NCI-H2081 treated with DMSO at 0.1 percent for 48 hours (cell line): ENCODE data around the gene NPDC1.

ENCODE experiments used
- DNase-seq: peaks from one replicate; lab custom pipeline; 2025; lab: John Stamatoyannopoulos, UW

Gene NPDC1

GRCh38 chr9:137046088-137046787 is at the start of gene NPDC1:
NPDC1 (minus strand) TSS chr9:137046177; CDS start chr9:137045989, 188 bp downstream.
- DNase-seq: peak; percentile 54

DNA sequence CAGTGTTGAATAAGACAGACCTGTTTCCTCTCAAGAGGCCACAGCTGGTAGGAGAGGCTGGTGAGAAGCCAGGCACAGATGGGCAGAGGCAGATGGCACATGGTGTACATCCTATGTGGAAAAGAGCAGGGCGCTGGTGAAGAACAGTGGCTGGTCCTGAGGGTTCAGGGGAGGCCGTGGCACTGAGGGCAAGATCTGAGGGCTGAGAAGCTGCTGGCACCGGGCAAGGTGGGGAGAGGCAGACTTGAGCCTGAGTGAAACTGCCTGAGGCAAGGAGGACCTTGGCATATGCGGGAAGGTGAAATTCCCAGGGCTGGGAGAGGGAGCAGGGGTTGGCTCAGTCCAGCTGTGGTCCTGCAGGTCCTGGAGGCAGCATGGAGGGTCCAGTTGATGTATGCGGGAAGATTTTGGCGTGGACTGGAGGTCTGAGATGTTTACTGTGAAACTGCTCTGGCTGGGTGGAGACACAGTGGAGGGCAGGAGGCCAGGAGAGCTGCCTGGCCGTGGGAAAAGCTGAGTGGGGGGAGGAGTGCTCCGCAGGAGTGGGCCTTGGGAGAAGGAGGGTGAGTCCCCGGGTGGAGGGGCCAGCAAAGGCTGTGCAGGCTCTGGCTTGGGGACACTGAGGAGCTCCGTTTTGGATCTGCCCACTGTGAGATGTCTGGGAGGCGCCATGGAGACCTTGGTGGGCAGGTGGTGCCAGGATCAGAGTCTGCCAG is 43.4 kb upstream of the NPDC1 start:
- no peak for DNase-seq

GRCh38 chr9:137088121-137088520 is 42.1 kb upstream of the NPDC1 start:
- no peak for DNase-seq

- DNase-seq: no peak
Measured at GRCh38 chr9:137087409-137087925, 41.5 kb upstream of the NPDC1 start.

DNA sequence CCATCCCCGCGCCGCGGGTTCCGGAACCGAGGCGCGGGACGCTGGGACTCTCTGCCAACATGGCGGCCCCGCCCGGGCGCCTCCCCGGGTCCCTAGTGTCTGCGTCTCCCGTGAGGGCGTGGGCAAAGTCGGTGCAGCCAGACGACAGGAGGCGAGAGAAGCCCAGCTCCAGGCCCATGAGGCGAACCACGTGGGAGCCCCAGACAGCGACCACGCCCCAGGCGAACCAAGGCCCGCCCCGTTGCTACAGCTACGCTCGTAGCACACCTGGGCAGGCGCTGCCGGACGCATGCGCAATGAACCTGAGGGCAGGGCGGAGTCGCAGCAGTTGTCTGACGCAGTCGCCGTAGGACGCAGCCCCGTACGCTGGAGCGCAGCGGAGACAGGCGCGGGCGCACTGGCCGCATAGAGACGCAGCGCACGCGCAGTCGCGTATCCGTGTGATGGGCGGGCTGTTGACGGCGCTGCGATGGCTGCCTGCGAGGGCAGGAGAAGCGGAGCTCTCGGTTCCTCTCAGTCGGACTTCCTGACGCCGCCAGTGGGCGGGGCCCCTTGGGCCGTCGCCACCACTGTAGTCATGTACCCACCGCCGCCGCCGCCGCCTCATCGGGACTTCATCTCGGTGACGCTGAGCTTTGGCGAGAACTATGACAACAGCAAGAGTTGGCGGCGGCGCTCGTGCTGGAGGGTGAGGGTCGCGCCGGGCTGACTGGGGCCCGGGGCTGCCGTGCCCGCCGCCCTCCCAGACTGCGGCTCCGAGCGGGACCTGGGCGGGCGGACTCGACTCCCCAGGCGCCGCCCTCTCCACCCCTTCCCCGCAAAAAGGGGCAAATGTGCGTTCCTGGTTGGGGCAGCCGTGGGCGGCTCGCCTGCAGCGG is 40.8 kb upstream of the NPDC1 start, which contains the start of gene MAN1B1:
TSS of gene MAN1B1 (plus strand) at position 455 of the 878 bp plus-strand sequence. CDS start at position 470, 15 bp downstream.
- peak; percentile 94 for DNase-seq

DNA sequence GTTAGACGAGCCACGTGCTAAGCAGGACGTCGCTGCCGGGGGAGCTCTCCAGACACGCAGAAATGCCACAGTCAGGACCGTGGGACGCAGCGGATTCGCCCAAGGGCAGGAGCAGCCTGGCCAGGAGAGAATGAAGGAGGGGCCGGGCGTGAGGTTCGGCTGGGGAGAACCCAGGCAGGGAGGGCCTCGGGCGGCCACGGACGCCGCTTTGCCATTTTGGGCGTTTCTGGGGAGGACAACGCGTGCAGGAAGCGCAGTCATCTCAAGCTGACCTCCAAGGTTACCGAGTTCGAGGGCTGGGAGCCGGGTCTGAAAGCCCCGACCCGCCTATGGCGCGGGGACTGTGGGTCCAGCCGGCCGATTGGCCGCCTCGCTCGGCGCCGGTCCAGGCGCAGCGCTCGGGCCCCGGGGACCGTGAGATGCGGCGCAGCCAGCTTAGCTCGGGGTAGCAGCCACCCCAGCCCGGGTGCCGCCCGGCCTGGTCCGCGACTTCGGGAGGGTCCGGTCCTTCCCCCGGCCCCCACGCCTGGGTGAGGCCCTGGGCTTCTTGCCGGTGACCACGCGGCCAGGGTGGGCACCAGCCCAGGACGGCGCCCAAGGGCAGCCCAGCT is 40.0 kb upstream of the NPDC1 start:
- DNase-seq: no peak

DNA sequence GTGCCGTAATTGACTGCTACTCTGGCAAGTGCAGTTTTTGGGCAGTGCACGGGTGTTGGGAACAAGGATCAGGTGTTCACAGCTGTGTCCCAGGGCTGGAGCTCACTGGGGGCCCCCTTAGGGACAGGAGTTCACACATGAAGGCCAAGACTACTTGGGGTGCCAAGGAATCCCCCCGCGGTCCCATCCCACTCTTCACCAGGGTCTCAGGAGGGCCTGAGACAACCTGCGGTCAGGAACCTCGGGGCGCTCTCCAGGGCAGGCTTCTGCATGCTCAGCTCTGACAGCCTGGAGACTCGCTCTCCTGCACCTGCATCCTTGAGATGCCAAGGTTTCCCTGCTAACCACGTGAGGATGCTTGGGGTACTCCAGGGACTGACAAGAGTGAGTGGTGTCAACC is 38.5 kb upstream of the NPDC1 start:
- no peak for DNase-seq

DNA sequence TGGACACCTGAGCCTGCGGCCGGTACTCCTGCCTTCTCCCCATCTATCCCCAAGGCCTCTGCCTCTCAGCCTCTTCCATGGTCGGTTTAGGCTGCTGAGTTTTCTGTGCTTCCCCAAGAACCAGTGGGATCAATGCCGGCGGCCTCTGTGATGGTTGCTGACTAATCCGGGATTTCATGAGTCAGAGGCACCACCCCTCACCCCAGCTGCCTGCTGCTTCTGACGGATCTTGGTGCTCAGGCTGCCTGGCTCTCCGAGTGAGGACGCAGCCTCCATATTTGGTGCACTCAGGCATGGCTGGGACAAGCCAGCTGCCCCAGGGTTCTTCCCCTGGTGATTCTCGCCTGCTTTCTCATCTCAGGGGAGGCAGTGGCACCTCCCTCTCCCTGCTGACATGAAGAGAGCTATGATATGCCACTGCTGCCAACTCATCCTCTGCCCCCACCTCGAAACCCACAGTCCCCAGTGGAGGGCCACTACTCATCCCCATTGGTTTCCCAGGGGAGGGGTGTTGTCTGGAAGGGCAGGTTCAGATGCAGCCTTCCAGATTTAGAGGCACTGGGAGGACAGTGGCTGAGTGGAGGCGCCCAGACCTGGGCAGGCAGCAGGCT is 37.5 kb upstream of the NPDC1 start:
- DNase-seq: no peak

GRCh38 chr9:137082925-137083290 is 36.9 kb upstream of the NPDC1 start:
- no peak for DNase-seq

DNA sequence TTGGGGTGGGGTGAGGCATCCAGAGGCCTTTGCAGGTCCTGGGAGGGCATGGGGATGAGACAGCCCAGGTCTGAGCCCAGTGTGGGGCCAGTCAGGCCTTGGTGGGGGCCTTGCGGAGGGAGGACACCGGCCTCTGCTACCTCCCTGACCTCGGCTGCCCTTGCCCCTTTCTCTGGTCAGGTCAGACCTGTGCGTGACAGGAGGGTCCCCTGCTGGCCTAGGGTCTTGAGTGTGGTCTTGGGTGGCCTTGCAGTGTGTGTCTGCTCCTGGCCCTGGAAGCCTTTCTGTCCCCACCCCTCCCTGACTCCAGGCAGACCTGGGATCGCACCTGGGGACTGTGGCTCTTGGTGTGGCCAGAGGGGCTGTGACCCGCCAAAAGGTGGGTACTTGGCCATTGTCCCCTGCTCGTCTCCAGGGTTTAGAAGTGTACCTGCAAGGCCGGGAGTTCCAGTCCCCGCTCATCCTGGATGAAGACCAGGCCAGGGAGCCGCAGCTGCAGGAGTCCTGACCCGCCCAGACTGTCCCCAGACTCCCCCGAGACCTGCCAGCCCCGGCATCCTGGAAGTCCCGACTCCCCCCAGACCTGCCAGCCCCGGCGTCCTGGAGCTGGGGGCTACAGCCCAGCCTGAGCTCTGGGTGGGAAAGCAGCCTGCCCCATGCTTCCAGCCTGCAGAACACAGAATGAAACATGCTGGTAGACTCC is 36.4 kb upstream of the NPDC1 start:
- DNase-seq: no peak

GRCh38 chr9:137080260-137081122 is 34.5 kb upstream of the NPDC1 start:
- DNase-seq: no peak

DNA sequence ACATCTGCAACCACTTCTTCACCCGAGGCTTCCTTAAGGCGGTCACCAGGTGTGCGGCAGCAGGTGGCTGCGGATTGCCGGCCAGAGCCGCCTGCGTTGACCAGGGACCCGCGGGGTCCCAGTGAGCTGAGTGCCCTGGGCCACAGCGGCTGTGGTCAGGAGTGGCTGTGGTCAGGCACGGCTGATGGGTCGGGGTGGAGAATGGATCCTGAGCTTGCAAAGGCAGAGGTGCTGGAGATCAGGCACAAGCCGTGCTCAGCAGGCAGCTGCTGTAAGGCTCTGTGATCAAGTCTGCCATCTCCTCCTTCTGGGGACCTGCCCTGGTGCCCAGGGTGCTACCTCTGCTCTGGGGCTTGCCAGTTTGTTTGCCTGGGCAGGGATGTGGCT is 33.4 kb upstream of the NPDC1 start:
- DNase-seq: no peak

GRCh38 chr9:137078701-137079400 is 32.9 kb upstream of the NPDC1 start:
- DNase-seq: no peak

GRCh38 chr9:137077758-137078693 is 32.0 kb upstream of the NPDC1 start:
- DNase-seq: no peak

GRCh38 chr9:137077010-137077747 is 31.2 kb upstream of the NPDC1 start, which contains the start of gene UAP1L1:
UAP1L1 (plus strand) TSS chr9:137077517; CDS start chr9:137077533, 16 bp downstream.
- no peak for DNase-seq

DNA sequence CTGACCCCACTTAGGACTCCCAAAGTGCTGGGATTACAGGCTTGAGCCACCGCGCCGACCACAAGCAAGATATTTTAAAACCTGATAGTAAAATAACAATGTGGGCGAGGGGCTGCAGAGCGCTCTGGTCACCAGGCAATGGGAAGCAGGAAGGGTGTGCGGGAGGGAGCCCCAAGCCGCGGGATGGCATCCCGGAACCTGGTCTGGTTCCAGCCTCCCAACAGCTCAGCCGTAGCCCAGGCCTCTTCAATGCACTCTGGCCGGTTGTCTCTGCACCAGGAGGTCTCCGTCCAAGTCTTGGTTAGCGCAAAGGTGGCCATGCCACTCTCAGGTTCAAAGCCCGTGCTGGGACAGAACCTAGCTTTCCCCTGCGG is 30.6 kb upstream of the NPDC1 start:
- DNase-seq: no peak

GRCh38 chr9:137075275-137075775 is 29.3 kb upstream of the NPDC1 start:
- DNase-seq: no peak
